Stimulated activated CD4-positive, alpha-beta T cell treated with anti-CD3 and anti-CD28 coated beads, Interleukin-2, amount 100 ng/mL, for 4 hours (primary cell): ENCODE measurements around the gene MLIP.

Experiments
- DNase-seq: peaks from one replicate; pipeline ENCODE4 v3.0.0-alpha.2; 2020; ENCODE audit warnings: low read depth

The MLIP gene

DNA sequence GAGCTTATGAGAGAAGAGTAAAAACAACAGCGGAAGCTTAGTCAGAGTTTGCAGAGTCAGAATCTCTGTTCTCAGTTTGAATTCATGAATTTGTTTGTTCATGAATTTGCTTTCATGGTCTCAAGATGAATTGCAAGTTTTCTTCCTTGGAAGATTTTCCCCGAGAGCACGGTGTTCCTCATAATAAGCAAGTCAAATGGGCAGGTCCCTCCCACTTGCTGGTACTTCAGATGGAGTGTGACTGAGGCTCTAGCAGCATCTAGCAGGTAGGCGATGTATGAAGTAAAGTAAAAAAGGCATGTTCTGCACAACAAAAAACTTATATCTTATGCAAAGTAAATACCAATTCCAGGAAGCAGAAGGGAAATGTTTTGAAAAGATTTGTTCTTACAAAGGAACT is 15.5 kb upstream of the MLIP start:
- DNase-seq = no peak

DNA sequence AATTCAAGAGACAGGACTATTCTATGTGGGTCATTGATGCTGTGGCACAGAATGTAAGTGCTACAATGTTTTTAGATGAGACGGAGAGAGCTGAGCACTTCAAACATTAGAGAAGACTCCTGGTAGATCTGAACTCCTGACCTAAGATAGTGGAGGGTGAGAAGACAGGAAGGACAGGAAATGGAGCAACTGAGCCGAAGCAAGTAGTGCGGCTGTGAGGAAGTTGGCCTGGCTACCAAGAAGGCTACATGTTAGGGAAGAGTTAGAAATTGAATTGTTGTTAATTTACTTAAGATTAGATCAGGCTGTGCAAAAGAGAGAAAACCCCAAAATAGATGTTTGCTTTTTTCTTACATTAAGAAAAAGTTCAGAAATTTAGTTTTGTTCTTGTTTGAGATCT is 14.4 kb upstream of the MLIP start:
- DNase-seq = no peak

DNA sequence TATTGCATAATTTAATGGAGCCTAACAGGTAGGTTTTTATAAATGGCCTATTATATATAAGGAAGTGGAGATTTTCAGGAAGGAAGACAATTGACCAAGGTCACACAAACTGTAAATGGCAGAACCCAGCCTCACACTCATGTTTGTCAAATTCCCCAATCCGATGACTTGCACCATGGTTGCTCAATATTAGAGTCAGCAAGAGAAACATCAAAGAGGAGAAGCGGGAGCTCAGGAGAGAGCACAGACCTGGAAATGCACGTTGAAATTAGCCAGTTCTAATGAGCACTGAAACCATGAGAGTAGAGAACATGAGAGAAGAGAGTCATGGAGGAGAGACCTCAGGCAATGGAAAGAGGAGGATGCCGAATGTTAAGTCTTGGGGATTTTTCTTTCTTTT is 13.5 kb upstream of the MLIP start:
- DNase-seq = no peak

- DNase-seq = no peak
Observed at GRCh38 chr6:54098450-54099044, 12.7 kb upstream of the MLIP start.

DNA sequence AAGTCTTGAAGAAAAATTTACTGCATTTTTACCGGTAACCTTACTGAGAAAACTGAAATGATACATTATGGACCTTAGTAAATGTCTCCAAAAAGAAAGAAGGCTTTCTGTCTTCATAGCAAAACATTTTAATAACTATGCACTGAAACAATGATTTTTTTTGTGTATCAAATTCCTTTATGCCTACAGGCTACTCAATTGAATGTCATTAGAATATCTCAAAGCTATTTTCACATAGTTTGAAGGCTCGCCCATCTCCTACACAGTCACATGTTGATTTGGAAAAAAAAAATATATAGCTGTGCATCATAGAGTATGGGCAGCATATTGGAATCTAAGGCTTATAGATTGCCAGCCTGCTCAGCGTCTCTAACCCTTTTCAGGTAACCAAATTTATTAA is 12.0 kb upstream of the MLIP start:
- no peak for DNase-seq

- no peak for DNase-seq
Observed at GRCh38 chr6:54100411-54101006, 10.7 kb upstream of the MLIP start.

DNA sequence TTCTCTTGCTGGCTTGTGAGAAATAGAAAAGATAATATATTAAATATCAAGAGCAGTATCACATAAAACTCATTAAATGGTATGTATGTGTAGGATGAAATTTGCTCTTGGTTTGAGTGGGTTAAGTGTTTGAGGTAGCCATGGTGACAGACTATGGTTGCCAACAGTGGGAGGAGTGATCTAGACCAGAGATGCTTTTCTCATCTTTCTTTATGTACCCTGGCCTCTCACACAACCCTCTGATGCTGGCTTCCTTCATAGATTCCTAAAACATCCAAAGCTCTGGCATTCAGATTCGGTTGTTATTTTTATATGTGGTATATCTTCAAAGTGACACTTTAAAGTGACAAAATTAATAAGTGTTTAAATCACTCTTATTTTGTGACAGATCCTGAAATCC is 9.0 kb upstream of the MLIP start:
- no peak for DNase-seq

DNA sequence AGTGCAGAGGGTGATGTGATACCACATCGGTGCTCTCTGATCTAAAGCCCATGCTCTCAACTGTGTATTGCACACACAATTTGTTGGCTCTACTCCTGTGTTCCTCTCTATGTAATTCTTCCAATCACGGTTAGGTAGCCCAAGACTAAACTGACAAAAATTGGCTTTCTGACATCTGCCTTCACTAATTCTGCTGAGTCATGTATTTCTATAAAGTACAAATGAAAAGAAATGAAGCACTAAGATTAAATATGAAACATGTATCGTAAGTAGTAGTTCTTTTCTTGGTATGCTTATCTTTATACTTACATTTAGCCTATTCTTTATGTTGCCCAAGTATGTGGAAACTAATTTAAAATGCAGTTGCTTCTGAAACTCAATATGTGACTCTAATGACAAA is 7.7 kb upstream of the MLIP start:
- no peak for DNase-seq

GRCh38 chr6:54106727-54107126 is 4.5 kb upstream of the MLIP start:
- DNase-seq = no peak

DNA sequence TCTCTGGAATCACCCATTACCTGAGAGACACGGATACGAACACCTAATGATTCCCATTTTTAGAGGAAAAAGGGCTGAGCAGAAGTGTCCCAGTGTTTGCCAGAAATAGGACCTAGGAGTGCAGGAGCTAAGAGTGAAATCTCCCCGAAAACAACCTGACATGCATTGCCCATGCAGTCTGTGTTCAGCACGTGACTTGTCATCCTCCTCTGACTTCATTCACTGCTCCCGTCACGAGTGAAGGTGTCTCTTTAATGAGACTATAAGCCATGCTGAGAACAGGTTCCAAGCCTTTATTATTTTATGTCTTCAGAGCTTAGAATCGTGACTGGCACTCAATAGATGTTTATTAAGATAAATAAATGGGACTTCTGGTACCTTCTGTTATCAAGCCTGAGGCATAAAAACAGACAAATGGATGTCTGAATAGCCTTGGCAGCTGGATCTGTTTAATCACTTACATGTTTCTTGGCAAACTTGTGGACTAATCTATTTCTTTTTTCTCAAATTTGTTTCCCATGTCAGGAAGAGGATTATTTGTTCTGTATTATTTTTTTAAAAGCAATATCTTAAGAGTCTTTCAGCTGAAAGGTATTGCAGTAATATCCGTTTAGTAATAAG is 3.7 kb upstream of the MLIP start:
- DNase-seq = no peak

DNA sequence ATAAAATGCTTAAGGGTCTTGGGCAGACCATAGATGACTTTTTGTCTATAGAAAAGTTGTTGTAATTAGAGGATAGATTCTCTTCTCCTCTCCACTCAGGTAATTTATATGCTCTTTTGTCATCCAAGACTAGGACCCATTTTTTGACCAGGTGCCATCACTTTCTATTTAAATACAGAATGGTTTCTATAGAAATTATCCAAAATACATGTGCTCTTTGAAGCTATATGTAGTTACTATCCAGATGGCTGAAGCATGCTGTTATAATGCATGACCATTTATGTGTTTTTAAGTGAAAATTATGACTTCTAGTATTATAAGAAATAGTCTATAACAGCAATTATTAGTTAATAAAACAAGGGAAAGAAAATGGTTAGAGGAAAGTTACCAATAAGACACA is 3.0 kb upstream of the MLIP start:
- no peak for DNase-seq

- no peak for DNase-seq
Observed at GRCh38 chr6:54109586-54109985, 1.7 kb upstream of the MLIP start.

DNA sequence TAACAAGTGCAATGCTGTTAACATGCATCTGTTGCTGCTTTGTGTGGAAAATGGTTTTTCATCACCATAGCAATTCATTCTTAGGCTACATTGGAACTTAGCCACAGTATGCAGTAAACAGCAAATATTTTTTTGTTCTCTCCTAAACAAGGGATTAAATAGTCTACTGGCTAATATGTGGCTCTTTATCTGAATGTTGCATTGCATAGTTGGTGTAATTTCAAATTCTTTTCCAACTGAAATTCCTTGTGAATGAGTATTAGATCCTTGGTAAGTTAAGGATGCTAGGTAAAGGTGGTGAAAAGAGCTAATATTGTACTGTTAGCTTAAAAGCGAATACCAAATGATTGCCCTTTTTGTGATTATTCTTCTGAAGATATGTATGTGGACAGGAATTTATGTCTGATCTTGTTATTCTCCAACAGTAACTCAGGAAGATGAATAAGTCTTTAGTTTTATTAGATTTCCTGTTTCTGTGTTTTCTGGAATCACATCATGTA is 958 bp downstream of the MLIP start:
- no peak for DNase-seq

DNA sequence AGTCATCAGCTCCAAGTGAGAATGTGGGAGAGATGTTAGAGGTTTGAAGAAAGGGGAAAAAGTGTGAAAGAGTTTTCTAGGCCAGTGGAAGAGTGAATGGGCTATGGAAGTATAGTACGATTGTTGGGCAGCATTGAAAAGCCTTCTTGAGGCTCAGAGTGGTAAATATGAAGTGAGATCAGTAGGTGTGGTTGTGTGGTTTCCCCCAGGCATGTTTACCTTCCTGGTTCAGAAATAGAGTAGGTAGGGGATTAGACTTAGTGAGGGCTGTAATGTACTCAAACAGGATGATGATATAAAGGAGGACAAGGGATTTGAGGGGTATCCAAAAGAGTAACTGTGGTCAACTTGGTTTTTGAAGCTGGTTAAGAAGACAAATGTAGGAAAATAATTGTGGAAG is 3.7 kb downstream of the MLIP start:
- DNase-seq = no peak

DNA sequence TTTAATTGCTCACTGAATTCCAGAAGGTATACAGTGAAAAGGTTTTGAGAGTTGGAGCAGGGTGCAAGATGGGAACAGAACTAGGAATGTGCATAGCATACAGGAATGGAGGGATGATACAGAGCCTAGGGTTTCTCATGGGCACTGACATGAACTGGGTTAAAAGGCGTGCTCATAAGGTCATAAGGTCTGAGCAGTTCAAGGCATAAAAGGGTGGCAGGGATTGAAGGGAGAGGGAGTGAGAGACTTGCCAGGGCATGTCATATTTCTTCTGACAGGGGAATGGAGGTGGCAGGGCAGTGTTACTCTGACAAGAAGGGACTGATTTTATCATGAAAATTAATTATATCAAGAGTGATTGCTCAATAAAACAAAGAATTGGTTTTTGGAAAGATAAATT is 4.7 kb downstream of the MLIP start:
- DNase-seq = no peak

GRCh38 chr6:54118117-54118516 is 6.9 kb downstream of the MLIP start:
- DNase-seq = no peak

DNA sequence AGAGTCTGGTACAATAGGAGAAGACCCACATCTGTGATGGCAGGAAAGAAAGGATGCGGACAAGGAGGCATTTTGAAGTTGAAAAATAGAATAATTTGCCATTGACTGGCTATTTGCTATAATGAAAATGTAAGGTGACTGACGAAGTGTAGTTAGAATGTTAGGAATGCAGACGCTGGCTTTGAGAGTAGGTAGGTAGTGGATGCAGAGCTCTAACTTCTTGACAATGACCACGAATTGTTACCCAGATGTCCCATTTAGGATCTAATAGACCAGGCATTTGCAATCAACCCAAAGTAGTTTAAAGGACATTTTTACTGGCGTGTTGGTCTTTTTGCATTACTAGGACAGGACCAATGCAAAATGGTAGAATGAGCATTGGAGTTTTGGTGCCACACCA is 14.2 kb downstream of the MLIP start:
- DNase-seq = no peak

GRCh38 chr6:54130179-54130578 is 18.9 kb downstream of the MLIP start:
- no peak for DNase-seq

GRCh38 chr6:54132587-54132986 is 21.3 kb downstream of the MLIP start:
- no peak for DNase-seq

GRCh38 chr6:54133186-54133585 is 21.9 kb downstream of the MLIP start:
- no peak for DNase-seq

DNA sequence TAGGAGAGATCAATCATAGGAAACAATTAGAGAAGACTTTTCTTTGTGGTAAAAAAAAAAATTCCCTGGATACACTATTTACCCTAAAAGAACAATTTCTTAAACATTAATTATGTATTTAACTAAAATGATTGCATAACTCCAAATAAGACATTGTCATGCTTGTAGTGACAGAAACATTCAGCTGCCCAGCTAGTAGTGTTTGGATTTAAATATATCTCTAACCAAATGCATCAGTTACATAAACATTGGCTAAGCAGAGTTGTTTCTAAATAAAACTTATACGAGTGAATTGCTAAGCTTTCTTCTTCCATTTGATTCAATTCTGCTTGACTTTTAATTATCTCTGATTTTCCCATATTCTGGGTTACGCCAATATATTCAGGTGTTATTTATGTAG is 23.7 kb downstream of the MLIP start:
- DNase-seq = no peak

- no peak for DNase-seq
Observed at GRCh38 chr6:54135665-54136369, 24.6 kb downstream of the MLIP start.

GRCh38 chr6:54138795-54139194 is 27.6 kb downstream of the MLIP start:
- no peak for DNase-seq
